H9 (cell line): ENCODE measurements around the gene PRELID2. TPM values are rescaled to one million over a fixed set of nuclear protein-coding genes. Genes with fewer than 3 reads are reported as not detected.

ENCODE experiments used
- DNase-seq: peaks from one replicate; pipeline ENCODE4 v3.0.0-alpha.2; 2017
- H2AFZ ChIP-seq: one replicate; pipeline ENCODE4 v1.6.1; 2013; ENCODE audit warnings: mild to moderate bottlenecking, low read length, control low read depth, moderate library complexity
- H2AK5ac ChIP-seq: 2 replicates; pipeline ENCODE4 v1.6.1; 2013; ENCODE audit warnings: low read length, control low read depth, mixed read lengths; ENCODE audit not compliant: insufficient read length
- H2BK120ac ChIP-seq: one replicate; pipeline ENCODE4 v1.6.1; 2013; ENCODE audit warnings: low read depth, mild to moderate bottlenecking, low read length, control low read depth, inconsistent platforms; ENCODE audit not compliant: poor library complexity, severe bottlenecking
- H2BK12ac ChIP-seq: 2 replicates; pipeline ENCODE4 v1.6.1; 2013; ENCODE audit warnings: low read length, control low read depth, mixed read lengths, low read depth; ENCODE audit not compliant: insufficient read length
- H2BK15ac ChIP-seq: 2 replicates; pipeline ENCODE4 v1.6.1; 2013; ENCODE audit warnings: low read depth, low read length, control low read depth
- H2BK20ac ChIP-seq: one replicate; pipeline ENCODE4 v1.6.1; 2013; ENCODE audit warnings: low read depth, mild to moderate bottlenecking, low read length, control low read depth, inconsistent platforms; ENCODE audit not compliant: poor library complexity, severe bottlenecking
- H2BK5ac ChIP-seq: 2 replicates; pipeline ENCODE4 v1.6.1; 2013; ENCODE audit warnings: low read length, control low read depth, mixed read lengths; ENCODE audit not compliant: insufficient read length
- H3K14ac ChIP-seq: 2 replicates; pipeline ENCODE4 v1.6.1; 2013; ENCODE audit warnings: low read length, control low read depth; ENCODE audit not compliant: insufficient read depth
- H3K18ac ChIP-seq: 2 replicates; pipeline ENCODE4 v1.6.1; 2013; ENCODE audit warnings: low read depth, mild to moderate bottlenecking, mixed read lengths, low read length, control low read depth; ENCODE audit not compliant: insufficient read length
- H3K23ac ChIP-seq: 2 replicates; pipeline ENCODE4 v1.6.1; 2013; ENCODE audit warnings: low read length, control low read depth, mixed read lengths, low read depth; ENCODE audit not compliant: insufficient read length
- H3K23me2 ChIP-seq: 2 replicates; pipeline ENCODE4 v1.6.1; 2013; ENCODE audit warnings: low read depth, mild to moderate bottlenecking, mixed read lengths, low read length, control low read depth; ENCODE audit not compliant: insufficient read length, poor library complexity, severe bottlenecking
- H3K27ac ChIP-seq: 2 replicates; pipeline ENCODE4 v1.5.1; 2013; ENCODE audit warnings: low read length, control low read depth, mixed read lengths, low read depth; ENCODE audit not compliant: insufficient read length
- H3K27me3 ChIP-seq: 2 replicates; pipeline ENCODE4 v1.6.1; 2013; ENCODE audit warnings: low read length, control low read depth, inconsistent platforms; ENCODE audit not compliant: insufficient read depth
- H3K4ac ChIP-seq: 2 replicates; pipeline ENCODE4 v1.6.1; 2013; ENCODE audit warnings: low read depth, mild to moderate bottlenecking, control low read depth, inconsistent platforms, low read length, moderate library complexity
- H3K4me1 ChIP-seq: 2 replicates; pipeline ENCODE4 v1.6.1; 2013; ENCODE audit warnings: low read length, control low read depth, inconsistent platforms; ENCODE audit not compliant: insufficient read depth
- H3K4me2 ChIP-seq: 2 replicates; pipeline ENCODE4 v1.6.1; 2013; ENCODE audit warnings: low read length, control low read depth, mixed read lengths; ENCODE audit not compliant: insufficient read length, insufficient read depth
- H3K56ac ChIP-seq: 2 replicates; pipeline ENCODE4 v1.6.1; 2013; ENCODE audit warnings: low read depth, mild to moderate bottlenecking, mixed read lengths, low read length, control low read depth; ENCODE audit not compliant: insufficient read length
- H3K79me1 ChIP-seq: 2 replicates; pipeline ENCODE4 v1.6.1; 2013; ENCODE audit warnings: low read depth, mild to moderate bottlenecking, moderate library complexity, low read length, control low read depth, inconsistent platforms; ENCODE audit not compliant: insufficient read depth, poor library complexity, severe bottlenecking
- H3K79me2 ChIP-seq: 2 replicates; pipeline ENCODE4 v1.6.1; 2013; ENCODE audit warnings: low read length, control low read depth, inconsistent platforms; ENCODE audit not compliant: insufficient read depth
- H3K9ac ChIP-seq: 2 replicates; pipeline ENCODE4 v1.6.1; 2013; ENCODE audit warnings: low read length, control low read depth, mixed read lengths; ENCODE audit not compliant: insufficient read length; ENCODE audit errors: extremely low read depth
- H3K9me3 ChIP-seq: one replicate; pipeline ENCODE4 v1.6.1; 2013; ENCODE audit warnings: low read depth, low read length, inconsistent platforms; ENCODE audit not compliant: control insufficient read depth
- H3T11ph ChIP-seq: one replicate; pipeline ENCODE4 v1.6.1; 2013; ENCODE audit warnings: mild to moderate bottlenecking, low read length, control low read depth, inconsistent platforms
- H4K20me1 ChIP-seq: one replicate; pipeline ENCODE4 v1.6.1; 2013; ENCODE audit not compliant: control insufficient read depth, insufficient read length, insufficient read depth
- H4K5ac ChIP-seq: 2 replicates; pipeline ENCODE4 v1.6.1; 2013; ENCODE audit warnings: low read depth, mild to moderate bottlenecking, mixed read lengths, low read length, control low read depth; ENCODE audit not compliant: insufficient read length
- H4K8ac ChIP-seq: replicated peaks from 2 replicates; pipeline ENCODE4 v1.6.1; 2013; ENCODE audit warnings: low read length, control low read depth, mixed read lengths, low read depth; ENCODE audit not compliant: insufficient read length
- H4K91ac ChIP-seq: 2 replicates; pipeline ENCODE4 v1.6.1; 2013; ENCODE audit warnings: low read depth, mild to moderate bottlenecking, moderate library complexity, mixed read lengths, low read length, control low read depth; ENCODE audit not compliant: insufficient read length
- H3K27ac Mint-ChIP-seq, 3 experiments: 2 replicates in 2 of 3; 3 replicates in 1 of 3; pipeline ENCODE4 v1.8.0; 2020 to 2021; ENCODE audit warnings: mixed read lengths in 3 of 3, mild to moderate bottlenecking in 1 of 3, moderate library complexity in 1 of 3
- H3K27me3 Mint-ChIP-seq: 2 replicates; pipeline ENCODE4 v1.8.0; 2021; ENCODE audit warnings: low read depth, mild to moderate bottlenecking, moderate library complexity, mixed read lengths
- H3K36me3 Mint-ChIP-seq, 3 experiments: 2 replicates in 2 of 3; 3 replicates in 1 of 3; pipeline ENCODE4 v1.8.0; 2020 to 2021; ENCODE audit warnings: low read depth in 3 of 3, mixed read lengths in 3 of 3; ENCODE audit not compliant: insufficient read depth in 1 of 3
- H3K4me1 Mint-ChIP-seq, 2 experiments: 2 replicates each; pipeline ENCODE4 v1.8.0; 2020; ENCODE audit warnings: mixed read lengths in 2 of 2
- H3K4me3 Mint-ChIP-seq, 2 experiments: 2 replicates in 1 of 2; 3 replicates in 1 of 2; pipeline ENCODE4 v1.8.0; 2020 to 2021; ENCODE audit warnings: mild to moderate bottlenecking in 2 of 2, mixed read lengths in 2 of 2, moderate library complexity in 1 of 2
- H3K9me3 Mint-ChIP-seq, 2 experiments: 2 replicates in 1 of 2; 3 replicates in 1 of 2; pipeline ENCODE4 v1.8.0; 2020; ENCODE audit warnings: mild to moderate bottlenecking in 2 of 2, mixed read lengths in 2 of 2, moderate library complexity in 1 of 2
- whole genome bisulfite sequencing: extraction: QIAGEN DNeasy Blood & Tissue Kit; methylation state at CpG from one replicate; pipeline ENCODE4 v1.1.7; 2013; ENCODE audit warnings: missing lambda C conversion rate, low lambda C conversion rate, mixed read lengths; ENCODE audit not compliant: insufficient read length; ENCODE audit errors: extremely low coverage; 5-methylcytosine and 5-hydroxymethylcytosine counted together
- total RNA-seq: library from RNA; stranded (reverse); gene quantifications from 2 replicates; pipeline ENCODE4 v1.2.1, GENCODE V29; 2021
- TF ChIP-seq, protein P1 (sequence below): fragments of 200-600 bp; sonication (generic); conservative IDR thresholded peaks from 3 replicates; pipeline ENCODE4 v1.8.0; 2021; ENCODE audit warnings: antibody characterized with exemption, mild to moderate bottlenecking

PRELID2 gene
- total RNA-seq, 1 experiment from 2014 or later: 13.2 TPM

GRCh38 chr5:145743396-145744061 is 91.6 kb downstream of the PRELID2 start:
- Histone ChIP-seq H3K27me3 (no peaks in the 10 kb centered on the region), H3T11ph (no peak overlapping the region), H3K14ac (no peak overlapping the region), H3K4ac (no peak overlapping the region), H3K9me3 (no peaks in the 10 kb centered on the region), H3K23me2 (no peaks in the 10 kb centered on the region), H2BK120ac (no peak overlapping the region), H3K4me1 (no peaks in the 10 kb centered on the region), H2BK5ac (no peak overlapping the region), H3K27ac (no peak overlapping the region), H3K23ac (no peak overlapping the region), H3K18ac (no peak overlapping the region), H3K9ac (no peak overlapping the region), H4K91ac (no peak overlapping the region), H4K20me1 (no peaks in the 10 kb centered on the region), H2AK5ac (no peak overlapping the region), H2BK20ac (no peak overlapping the region), H4K5ac (no peak overlapping the region), H2BK15ac (no peak overlapping the region), H2AFZ (no peak overlapping the region), H3K4me2 (no peak overlapping the region), H3K79me1 (no peaks in the 10 kb centered on the region), H4K8ac (no peak overlapping the region), H2BK12ac (no peak overlapping the region), H3K79me2 (no peaks in the 10 kb centered on the region), H3K56ac (no peak overlapping the region)
- H3K27ac Mint-ChIP-seq: no peak overlapping the region
- H3K36me3 Mint-ChIP-seq: peaks cover 4 to 5% (median 5%) of the 10 kb centered on the region in 3 experiments; a peak in 5 of 7 replicates
- no peak for DNase-seq
- peaks cover 8 to 20% of the 10 kb centered on the region in 2 experiments for H3K9me3 Mint-ChIP-seq
- no peak overlapping the region for H3K4me3 Mint-ChIP-seq
- no peaks in the 10 kb centered on the region for H3K4me1 Mint-ChIP-seq
- TF ChIP-seq, protein P1, sequence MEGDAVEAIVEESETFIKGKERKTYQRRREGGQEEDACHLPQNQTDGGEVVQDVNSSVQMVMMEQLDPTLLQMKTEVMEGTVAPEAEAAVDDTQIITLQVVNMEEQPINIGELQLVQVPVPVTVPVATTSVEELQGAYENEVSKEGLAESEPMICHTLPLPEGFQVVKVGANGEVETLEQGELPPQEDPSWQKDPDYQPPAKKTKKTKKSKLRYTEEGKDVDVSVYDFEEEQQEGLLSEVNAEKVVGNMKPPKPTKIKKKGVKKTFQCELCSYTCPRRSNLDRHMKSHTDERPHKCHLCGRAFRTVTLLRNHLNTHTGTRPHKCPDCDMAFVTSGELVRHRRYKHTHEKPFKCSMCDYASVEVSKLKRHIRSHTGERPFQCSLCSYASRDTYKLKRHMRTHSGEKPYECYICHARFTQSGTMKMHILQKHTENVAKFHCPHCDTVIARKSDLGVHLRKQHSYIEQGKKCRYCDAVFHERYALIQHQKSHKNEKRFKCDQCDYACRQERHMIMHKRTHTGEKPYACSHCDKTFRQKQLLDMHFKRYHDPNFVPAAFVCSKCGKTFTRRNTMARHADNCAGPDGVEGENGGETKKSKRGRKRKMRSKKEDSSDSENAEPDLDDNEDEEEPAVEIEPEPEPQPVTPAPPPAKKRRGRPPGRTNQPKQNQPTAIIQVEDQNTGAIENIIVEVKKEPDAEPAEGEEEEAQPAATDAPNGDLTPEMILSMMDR: no peak
- WGBS: no CpG with 5 or more reads among the region's 14 CpGs
- H3K27me3 Mint-ChIP-seq: no peaks in the 10 kb centered on the region
